Transverse colon (tissue), 4 donors: ENCODE results near the gene FGGY.

Experiments
- CTCF ChIP-seq, 5 experiments: fragments of 200-600 bp in 3 of 5; fragments of 450-650 bp in 2 of 5; sonication (generic) in 3 of 5; IDR thresholded peaks; 1 replicate in 2 of 5; 2 replicates in 3 of 5; pipeline ENCODE4 v1.5.1; 2016 to 2017; ENCODE audit warnings: antibody characterized with exemption in 5 of 5, inconsistent platforms in 3 of 5, mild to moderate bottlenecking in 2 of 5, moderate library complexity in 1 of 5
- POLR2A ChIP-seq: fragments of 450-650 bp; IDR thresholded peaks from one replicate; pipeline ENCODE4 v1.6.1; 2016; ENCODE audit warnings: antibody characterized with exemption, mild to moderate bottlenecking, moderate library complexity
- POLR2AphosphoS5 ChIP-seq, 3 donors: sonication (generic); formaldehyde crosslinking; IDR thresholded peaks; one replicate each; pipeline ENCODE4 v1.6.1; 2016; ENCODE audit warnings: antibody characterized with exemption in 3 of 3

DNA sequence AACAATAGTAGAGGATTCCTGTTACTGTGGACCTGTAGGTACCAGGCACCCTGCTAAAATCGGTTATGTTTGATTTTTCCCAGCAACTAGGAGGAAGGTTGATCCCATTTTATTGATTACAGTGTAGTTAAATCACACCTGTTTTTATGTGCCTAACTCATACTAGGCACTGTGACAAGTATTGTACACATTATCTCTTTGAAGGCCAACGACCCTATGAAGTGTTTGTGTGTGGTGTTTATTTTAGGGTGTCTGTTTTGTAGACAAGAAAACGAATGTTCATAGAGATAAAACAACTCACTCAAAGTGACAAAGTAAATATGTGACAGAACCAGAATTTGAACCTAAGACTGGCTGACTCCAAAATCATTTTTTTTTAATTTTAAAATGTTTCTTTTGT is 49.5 kb downstream of the FGGY start:
- no peak for TF ChIP-seq POLR2AphosphoS5 (IDR thresholded peaks at IDR 0.05)
- TF ChIP-seq CTCF (IDR thresholded peaks at IDR 0.05), result no peak
- TF ChIP-seq POLR2A, result no peak
